T-helper 1 cell treated with Interleukin-12 subunit alpha and Interleukin-12 subunit beta and Interleukin-4 antibody, amounts not matched to agents 30 ng/mL and 1 ng/mL, for 36 hours (primary cell): ENCODE results near the gene TMTC2. TPM values are rescaled to one million over a fixed set of nuclear protein-coding genes. Genes with fewer than 3 reads are reported as not detected.
"Not testable (repeated sequence)": the region's sequence is repeated elsewhere in the genome, so short reads cannot be mapped to it uniquely, and the experiment has no call there.

Source experiments
- intact Hi-C: fragments of 100-400 bp; cut with micrococcal nuclease; formaldehyde crosslinking; loops from one replicate; pipeline ENCODE4 v1.15.1; 2024
- total RNA-seq: library from RNA; stranded (reverse); gene quantifications from 2 replicates; pipeline ENCODE4 v1.2.3, GENCODE V29; 2022

The TMTC2 gene
- total RNA-seq, 1 donor from 2014 or later: 6.9 TPM

DNA sequence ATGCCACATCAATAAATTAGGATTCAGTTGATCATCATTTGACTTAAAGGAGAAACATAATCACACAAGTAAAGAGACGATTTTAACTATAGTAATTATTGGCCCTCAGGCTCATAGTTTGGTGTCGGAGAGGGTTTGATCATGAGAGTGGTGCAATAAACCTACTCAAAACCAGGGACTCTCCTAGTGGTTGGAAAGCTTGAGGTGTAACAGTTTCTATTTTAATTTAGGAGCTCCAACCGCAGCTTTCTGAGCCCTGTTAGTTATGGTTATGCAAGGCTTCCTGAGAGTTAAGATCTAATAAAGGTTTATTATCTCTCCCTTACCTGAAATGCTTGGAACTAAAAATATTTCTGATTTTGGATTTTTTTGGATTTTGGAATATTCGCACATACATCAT is 36.4 kb downstream of the TMTC2 start:
- intact Hi-C loops: no loop called here

DNA sequence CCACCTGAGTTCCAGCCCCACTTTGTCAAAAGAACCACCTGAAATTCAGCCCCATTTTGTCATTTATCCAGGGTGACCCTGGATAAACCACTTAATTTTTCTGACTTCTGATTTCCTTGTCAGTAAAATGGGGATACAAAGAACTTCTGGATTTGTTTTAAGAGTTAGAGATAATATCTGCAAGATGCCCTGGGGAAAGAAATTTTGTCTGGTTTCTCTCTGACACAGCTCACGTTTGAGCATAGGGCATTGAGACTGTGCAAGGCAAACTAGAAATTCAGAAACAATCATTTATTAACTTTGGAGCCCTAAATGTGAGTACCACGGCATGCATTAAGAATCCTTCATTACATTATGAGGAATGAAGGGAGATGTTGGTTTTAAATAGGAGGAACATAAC is 37.2 kb downstream of the TMTC2 start:
- intact Hi-C loops: no loop called here

DNA sequence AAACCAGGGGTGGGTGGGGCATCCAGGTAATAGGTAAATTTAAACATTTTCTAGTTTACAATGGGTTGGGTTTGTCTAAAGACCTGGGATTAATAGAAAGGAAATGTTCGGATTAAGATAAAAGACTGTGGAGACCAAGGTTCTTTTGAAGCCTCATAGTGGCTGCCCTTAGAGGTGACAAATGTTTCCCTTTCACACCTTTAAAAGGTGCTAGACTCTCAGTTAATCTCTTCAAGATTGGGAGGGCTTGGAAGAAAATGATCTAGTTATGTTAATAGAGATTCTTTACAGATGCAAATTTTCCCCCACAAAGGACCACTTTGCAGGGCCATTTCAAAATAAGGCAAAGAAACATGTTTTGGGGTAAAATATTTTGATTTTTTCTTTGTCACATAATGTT is 39.0 kb downstream of the TMTC2 start:
- intact Hi-C loops: no loop called here

DNA sequence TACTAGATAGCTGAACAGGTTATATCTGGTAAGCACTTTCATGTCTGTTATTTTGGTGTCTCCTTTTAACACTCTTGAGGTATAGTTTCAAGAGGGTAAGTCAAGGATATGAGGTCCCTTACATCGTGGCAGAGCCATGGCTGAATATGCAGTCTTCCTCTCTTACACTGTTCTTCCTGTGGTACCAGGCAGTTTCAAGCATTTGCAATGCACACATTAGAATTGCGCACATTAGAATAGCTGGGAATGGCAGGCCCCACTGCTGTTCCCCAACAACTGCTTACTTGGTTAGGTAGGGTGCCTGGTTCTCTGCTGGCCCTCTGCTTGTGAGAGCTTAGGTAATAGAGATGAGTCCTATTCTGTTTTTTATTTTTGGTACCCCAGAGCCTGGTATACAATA is 41.2 kb downstream of the TMTC2 start:
- intact Hi-C loops: no loop called here

DNA sequence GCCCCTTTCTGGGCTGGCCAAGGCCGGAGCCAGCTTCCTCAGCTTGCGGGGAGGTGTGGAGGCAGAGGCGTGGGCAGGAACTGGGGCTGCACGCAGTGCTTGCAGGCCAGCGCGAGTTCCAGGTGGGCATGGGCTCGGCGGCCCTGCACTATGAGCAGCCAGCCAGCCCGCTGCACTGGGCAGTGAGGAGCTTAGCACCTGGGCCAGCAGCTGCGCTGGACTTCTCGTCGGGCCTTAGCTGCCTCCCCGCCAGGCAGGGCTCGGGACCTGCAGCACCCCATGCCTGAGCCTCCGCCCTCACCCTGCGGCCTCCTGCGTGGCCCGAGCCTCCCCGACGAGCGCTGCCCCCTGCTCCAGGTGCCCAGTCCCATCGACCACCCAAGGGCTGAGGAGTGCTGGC is 42.0 kb downstream of the TMTC2 start:
- intact Hi-C loops: no loop called here

DNA sequence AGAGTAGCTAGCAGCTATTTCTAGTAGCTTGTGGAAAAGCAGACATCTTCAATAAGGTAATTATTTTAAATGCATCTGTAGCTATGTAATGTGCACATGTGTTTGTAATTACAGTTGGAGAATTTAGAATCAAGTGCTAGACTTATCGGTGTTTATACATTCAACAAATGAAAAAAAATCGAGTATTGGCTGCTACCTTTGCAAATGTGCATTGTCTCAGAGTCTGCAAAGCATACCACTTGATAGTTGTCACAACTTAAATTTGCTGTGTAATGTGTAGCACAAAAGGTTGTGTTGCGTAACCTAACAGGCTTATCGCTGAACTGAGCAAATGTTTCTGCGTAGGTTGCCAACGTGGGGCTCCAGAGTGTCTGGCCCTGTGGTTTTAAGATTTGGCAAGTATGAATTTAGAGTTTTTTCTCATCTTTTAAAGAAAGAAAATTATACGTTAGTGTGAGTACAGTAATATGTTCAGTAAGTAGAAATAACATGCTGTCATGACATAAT is 44.3 kb downstream of the TMTC2 start:
- intact Hi-C loops: no loop called here

DNA sequence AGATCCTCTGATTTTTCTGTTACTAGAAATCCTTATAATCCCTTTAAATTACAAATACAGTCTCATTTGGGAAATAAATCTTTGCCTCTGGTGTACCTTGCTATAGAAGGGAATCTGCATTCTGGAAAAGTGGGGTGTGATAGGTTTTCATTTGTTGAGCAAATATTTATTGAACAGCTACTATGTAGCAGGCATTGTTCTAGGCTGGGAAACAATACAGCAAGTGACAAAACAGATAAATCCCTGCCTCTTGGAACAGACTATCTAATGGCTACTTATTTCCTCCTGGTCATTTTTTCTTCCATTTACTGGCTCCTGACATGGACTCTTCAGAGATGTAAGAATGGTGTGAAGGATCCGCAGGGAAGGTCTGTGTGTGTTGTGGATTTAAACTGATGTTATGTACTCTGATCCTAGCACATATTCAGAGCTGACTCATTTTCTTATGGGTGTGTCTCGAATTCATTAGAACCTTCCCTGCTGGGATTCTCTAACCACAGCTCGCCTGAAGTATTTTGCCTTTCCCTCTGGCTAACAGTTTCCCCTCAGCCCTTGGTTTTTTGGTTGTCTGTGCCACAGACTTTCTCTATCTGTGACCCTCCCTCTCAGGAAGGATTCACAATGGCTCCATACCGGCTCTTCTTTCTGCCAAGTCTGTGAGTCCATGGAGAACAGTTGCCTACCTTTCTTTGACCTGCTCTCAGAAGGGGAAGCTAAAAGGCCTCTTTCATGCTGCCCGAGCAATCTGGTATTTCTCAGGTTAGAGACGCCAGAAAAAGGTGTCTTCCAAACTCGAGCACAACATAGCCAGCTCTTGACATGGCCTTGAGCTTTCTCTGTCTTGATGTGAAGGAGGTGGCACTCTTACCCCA is 53.7 kb downstream of the TMTC2 start:
- intact Hi-C loops: no loop called here

DNA sequence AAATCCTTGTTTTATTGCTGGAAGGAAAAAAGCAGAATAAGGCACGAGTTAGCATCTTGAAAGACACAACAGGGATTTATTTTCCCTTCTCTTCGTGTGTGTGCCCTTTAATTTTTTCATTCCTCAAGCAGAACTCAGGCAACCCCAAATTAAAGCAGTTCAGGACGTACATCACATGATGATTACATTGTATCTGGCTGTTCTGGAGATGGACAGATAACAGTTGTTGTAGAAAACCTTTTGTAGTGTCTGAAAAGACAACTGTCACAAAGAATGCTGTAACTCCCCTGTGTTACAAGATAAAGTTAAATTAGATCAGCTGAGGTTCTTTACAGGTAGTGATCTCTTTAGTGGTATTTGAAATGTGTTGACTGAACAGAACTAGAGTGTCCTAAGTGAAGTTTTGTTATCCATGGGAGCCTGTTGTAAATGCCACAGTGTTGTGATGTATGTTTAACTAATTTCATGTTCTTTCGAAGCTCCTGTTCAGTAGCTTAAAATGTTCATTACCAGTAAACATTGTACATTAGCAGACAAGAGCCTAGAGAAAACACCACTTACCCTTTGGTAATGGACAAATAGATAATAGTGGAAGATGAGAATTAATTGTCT is 58.5 kb downstream of the TMTC2 start:
- intact Hi-C loops: no loop called here

DNA sequence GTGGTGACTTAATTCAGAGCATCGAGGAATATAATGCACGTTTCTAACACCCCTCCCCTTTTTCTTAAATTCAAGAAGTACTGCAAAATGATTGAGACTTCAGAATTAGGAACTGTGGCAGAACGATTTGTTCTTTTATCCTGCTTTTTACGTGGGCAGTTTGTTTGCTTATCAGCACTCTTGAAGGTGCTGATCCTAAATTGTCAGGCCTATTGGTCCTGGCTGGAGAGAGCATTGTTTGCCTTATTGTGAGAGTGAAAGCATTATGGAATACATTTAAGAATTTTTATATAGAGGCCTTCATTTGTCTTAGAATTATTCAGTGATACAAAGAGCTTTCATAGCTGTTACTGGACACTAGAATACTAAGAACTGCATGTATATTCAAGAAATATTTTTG is 59.1 kb downstream of the TMTC2 start:
- intact Hi-C loops: no loop called here

DNA sequence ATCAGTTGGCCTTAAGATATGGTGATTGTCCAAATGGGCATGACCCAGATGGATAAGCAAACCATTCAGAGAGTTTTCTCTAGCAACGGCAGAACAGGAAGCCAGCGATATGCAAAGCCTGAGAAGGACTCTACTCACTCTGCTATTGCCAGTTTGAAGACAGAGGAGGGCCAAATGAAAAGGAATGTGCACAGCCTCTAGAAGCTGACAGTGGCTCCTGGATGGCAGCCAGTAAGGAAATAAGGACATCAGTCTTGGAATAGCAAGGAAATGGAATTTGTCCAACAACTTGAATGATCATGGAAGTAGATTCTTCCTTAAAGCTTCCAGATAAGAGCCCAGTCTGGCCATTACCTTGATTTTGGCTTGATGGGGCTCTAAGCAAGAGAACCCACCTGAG is 60.0 kb downstream of the TMTC2 start:
- intact Hi-C loops: no loop called here

DNA sequence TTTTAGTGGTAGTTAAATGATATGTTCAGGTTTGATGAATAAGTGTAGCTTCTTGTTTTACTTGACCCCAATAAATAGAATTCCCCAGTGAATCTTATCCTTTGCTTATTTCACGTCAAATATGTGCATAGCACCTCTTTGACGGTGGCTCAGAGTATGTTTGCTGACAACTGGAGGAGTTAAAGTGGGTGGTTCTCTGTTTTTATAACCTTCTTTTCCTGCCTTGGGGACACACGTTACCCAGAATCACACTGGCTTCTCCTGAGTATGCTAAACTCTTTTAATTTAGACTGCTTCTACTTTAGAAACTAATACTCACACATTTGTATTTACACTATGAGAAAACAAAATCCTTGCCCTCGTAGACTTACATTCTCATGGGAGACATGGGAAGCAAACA is 62.3 kb downstream of the TMTC2 start:
- intact Hi-C loops: no loop called here

DNA sequence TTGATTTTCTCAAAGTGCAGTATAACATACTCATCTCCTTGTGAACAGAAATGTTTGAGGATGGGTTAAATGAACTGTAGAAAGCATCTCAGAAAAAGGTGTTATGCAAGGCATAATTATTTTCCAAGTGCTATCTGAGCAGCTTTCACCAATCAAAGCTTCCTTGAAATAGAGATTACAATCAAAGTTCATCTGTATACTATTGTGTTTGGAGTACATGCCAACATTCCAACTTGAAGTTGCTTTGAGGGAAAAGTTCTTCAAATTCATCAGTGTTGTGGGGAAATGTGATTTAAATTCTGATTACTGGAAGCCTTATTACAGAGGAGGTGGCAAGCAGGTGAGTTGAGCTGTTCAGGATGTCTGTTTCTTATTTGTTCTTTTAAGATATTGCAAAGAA is 68.2 kb downstream of the TMTC2 start:
- intact Hi-C loops: no loop called here

DNA sequence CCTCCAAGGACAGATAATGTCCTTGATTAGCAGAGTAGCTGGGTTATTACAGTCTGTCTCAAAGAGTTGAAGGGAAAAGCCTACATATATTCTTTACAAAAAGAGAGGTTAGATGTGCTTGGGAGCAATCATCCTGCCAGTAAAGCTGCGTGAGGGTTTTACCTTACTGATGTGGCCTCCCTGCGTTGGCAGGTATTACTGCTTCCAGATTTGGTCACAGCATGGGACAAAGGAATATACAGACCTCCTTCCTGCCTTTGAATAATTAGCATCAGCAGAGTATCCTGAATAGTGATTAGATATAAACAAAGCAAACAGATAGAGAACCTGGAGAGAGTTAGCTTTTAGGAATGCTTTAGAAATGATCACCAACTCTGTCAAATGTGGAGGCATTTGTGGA is 69.6 kb downstream of the TMTC2 start:
- intact Hi-C loops: no loop called here

DNA sequence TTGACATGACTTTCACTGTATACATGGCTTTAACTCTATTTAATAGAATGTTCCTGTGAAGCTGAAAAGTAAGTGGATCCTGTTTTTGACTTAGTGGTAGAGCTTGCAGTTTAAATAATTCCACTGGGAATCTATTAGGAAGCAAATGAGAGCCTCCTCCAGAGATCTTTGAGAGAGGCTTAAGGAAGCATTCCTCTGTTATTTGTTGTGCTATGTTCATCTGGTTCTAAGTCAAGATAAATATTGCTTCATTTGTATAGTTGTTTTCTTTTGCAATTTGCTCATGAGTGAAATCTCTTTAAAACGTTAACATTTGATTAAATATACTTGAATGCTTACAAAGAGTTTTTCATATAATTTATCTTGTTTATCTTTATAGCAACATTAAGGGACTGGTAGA is 70.4 kb downstream of the TMTC2 start:
- intact Hi-C loops: no loop called here

DNA sequence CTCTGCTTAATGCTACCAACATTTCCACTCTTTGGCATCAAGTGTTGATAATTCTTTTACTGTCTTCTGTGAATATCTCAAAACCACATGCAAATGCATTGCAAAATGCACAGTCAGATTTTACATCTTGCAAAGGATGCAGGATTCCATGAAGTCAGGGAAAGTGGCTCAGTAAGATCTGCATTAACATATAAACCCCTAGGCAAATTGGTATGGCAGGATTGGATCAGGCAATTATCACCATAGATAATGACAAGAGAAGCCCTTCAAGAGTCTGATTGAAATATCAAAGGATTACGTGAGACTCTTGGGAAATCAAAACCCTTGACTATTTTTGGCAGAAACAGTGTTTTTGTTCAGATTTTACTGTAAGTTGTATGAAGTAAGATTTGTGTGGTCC is 71.0 kb downstream of the TMTC2 start:
- intact Hi-C loops: no loop called here

DNA sequence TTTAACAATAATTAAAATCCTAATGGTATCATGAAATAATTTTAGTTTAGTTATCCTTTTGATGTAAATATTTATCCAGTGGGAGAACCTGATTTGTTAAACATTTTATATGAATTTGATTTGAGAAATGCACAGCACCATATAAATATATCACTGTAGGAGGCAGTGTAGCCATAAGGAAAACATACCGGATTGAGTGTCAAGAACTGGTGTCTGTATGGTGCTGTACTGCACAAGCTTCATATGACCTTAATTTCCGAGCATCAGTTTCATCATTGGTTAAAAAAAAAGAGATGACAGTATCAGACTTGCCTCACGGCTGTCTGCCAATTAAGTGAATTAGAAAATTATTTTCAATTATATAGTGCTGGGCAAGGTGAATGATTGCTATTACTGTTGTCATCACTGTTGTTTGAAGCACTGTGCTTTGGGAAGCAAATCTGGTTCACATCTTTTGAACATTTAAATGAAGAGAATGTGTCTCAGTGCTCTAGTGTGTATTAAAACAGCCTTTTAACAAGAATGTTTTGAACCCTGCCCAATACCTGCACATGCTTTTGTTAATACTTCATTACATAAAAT is 72.1 kb downstream of the TMTC2 start:
- intact Hi-C loops: no loop called here

DNA sequence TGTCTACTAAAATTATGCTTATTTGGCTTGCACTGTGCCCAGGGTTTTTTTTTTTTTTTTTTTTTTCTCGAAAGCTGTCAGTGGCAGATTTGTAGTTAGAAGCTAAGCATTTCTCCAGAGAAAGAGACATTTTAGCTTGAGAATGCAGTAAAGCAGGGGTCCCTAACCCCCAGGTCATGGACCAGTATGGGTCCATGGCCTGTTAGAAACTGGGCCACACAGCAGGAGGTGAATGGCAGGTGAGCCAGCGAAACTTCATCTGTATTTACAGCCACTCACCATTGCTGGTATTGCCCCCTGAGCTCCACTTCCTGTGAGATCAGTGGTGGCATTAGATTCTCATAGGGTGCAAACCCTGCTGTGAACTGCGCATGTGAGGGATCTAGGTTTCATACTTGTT is 73.7 kb downstream of the TMTC2 start:
- intact Hi-C loops: no loop called here

DNA sequence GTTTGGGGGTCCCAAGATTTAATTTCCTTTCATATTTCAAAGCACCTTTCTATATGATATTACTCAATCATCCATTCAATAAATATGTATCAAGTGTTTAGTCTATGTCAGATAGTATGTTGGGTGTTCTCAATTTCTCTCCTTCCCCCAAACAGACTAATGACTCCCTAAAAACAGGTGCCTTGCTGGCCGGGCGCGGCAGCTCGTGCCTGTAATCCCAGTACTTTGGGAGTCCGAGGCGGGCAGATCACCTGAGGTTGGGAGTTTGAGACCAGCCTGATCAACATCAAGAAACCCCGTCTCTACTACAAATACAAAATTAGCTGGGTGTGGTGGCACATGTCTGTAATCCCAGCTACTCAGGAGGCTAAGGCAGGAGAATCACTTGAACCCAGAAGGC is 78.5 kb downstream of the TMTC2 start:
- intact Hi-C loops: not testable (repeated sequence)

DNA sequence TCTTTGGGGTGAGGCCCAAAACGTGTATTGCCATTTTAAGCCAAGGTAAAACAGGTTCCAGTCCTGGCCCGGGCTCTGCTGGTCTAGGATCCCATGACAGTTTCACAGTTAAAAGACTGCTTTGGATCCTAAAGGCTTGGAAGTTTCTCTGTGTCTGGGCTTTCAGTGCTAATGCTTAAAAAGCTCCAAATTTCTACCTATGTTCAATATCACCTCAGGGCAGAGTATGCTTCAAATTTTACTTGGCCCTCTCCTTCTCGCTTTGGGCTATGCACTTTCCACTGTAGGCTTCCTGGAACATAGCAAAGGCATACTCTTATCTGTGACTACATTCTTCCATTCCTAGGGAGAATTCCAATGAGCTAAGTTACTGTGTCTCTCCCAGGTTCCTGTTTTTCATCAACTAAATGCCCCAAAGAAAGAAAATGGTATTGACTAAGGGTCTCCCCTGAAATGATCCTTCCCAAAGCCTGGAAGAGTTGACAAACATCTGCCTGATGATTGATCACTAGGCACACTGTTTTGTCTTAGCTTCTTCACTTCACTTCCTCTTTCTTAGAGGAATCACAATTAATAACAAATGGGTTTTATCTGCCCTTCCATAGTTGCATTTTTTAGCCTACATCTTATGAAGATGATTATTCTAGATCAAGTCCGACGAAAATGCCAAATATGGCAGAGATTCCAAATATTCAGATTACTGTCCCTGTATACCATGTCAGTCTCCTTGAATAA is 79.4 kb downstream of the TMTC2 start:
- intact Hi-C loops: no loop called here

DNA sequence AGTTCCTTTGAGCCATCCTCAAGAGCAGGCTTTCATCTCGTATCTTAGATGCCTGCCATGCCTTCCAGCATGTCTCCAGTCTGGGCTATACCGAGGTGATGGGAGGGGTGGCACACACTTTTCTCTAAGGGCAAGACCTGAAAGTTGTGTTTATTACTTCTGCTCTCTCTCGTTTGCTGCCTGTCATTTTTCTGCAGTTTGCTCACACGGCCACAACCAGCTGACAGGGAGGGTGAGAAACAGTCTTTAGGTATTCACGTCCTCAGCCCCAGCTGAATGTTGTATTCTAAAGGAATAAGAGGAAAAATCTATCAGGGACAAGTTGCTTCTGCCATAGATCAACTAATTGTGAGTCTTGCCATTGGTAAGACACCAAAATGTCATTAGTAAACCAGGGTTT is 88.0 kb downstream of the TMTC2 start:
- intact Hi-C loops: no loop called here

DNA sequence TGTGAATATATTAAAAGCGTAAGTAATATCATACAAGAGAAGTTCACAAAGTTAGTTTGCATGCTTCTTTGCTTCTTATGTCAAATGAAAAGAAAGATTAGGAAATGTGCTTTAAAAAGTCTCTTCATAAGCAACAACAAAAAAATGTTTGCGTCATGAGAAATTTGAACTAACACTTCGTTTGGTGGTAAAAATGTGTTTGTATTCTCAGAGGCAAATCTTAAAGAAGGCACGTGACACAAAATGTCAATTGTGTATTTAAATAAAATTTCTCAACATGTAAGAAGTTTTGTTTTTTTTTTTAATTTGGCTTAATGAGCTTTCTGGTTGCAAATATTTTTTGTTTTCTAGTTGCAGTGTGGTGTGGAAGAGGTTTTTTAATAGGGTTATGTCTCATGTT is 93.8 kb downstream of the TMTC2 start:
- intact Hi-C loops: no loop called here
